PC-9 (cell line): ENCODE results near the gene NOS1AP.

Experiments used
- EZH2 ChIP-seq: fragments of 200-600 bp; sonication (generic); IDR thresholded peaks from 2 replicates; pipeline ENCODE4 v1.8.0; 2017; ENCODE audit warnings: antibody characterized with exemption, low read depth
- TF ChIP-seq, protein P1 (sequence below): fragments of 200-600 bp; sonication (generic); conservative IDR thresholded peaks from 2 replicates; pipeline ENCODE4 v1.6.1; 2017; ENCODE audit warnings: mixed run types, antibody characterized with exemption, mild to moderate bottlenecking, moderate library complexity

DNA sequence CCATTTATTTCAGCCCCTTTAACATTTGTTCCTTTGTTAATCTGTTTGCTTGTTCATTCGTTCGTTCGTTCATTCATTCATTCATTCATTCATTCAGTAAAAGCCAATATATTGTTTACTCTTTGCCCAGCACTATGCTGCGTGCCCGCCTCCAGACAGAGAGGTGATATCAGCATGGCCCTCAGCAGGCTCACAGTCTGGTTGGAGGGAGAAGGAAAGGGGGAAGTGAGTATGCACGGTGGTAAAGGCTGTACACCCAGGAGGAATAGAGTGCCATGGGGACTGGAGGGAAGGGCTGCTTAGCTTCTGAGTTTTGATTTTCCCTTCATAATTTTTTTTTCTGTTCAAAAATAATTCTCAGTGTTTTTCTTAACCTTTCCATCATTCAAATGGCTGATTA lies 144.7 kb downstream of the NOS1AP start:
- TF ChIP-seq, protein P1, sequence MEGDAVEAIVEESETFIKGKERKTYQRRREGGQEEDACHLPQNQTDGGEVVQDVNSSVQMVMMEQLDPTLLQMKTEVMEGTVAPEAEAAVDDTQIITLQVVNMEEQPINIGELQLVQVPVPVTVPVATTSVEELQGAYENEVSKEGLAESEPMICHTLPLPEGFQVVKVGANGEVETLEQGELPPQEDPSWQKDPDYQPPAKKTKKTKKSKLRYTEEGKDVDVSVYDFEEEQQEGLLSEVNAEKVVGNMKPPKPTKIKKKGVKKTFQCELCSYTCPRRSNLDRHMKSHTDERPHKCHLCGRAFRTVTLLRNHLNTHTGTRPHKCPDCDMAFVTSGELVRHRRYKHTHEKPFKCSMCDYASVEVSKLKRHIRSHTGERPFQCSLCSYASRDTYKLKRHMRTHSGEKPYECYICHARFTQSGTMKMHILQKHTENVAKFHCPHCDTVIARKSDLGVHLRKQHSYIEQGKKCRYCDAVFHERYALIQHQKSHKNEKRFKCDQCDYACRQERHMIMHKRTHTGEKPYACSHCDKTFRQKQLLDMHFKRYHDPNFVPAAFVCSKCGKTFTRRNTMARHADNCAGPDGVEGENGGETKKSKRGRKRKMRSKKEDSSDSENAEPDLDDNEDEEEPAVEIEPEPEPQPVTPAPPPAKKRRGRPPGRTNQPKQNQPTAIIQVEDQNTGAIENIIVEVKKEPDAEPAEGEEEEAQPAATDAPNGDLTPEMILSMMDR: no peak
- no peak for TF ChIP-seq EZH2
